NCI-H2196 treated with DMSO at 0.1 percent for 48 hours (cell line): ENCODE data around the gene HGD.

Experiments used
- DNase-seq: peaks from one replicate; lab custom pipeline; 2025; ENCODE audit not compliant: unreplicated experiment; lab: John Stamatoyannopoulos, UW

The HGD gene

DNA sequence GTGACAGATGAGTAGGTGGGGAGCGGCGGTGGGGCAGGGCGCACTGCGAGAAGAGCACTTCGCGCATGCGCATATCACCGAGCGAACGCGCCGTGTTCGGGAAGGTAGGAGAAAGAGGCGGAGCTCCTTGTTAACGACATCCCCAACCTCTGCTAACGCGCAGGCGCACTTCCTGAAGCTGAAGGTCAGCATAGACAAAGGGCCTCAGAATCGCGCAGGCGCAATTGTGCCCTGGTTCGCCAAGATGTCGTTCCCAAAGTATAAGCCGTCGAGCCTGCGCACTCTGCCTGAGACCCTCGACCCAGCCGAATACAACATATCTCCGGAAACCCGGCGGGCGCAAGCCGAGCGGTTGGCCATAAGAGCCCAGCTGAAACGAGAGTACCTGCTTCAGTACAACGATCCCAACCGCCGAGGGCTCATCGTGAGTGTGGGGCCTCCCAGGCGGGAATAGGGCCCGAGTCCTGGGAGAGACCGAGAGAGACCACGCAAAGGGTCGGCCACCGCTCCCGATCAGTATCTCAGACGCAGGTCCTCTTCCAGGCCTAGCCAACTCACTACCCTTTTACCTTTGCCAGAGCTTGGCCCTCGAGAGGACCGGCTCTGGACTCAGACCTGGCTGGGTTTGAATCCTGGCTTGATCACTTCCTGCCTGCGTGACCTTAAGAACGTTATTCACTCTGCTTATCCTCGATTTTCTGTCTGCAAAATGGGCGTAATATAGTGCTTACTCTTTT is 85.8 kb downstream of the HGD start, which contains the start of gene NDUFB4:
NDUFB4 (plus strand) TSS at position 221 of the 737 bp plus-strand sequence; CDS start at position 245, 24 bp downstream.
- peak; percentile 100 for DNase-seq

DNA sequence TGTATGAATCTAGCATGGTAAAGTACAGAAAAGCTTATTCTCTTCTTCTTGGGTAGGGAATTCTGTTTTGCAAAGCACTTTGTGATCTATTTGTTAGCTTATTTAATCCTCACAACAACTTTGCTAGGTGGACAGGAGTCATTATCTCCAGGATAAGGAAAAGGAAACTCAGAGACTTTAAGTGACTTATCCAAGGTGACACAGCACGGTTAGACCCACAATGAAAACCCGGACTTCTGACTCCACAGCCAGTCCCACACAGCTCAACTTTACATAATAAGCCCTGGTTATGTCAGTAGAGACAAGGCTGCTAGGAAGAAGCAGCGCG is 86.3 kb downstream of the HGD start:
- DNase-seq, result no peak

DNA sequence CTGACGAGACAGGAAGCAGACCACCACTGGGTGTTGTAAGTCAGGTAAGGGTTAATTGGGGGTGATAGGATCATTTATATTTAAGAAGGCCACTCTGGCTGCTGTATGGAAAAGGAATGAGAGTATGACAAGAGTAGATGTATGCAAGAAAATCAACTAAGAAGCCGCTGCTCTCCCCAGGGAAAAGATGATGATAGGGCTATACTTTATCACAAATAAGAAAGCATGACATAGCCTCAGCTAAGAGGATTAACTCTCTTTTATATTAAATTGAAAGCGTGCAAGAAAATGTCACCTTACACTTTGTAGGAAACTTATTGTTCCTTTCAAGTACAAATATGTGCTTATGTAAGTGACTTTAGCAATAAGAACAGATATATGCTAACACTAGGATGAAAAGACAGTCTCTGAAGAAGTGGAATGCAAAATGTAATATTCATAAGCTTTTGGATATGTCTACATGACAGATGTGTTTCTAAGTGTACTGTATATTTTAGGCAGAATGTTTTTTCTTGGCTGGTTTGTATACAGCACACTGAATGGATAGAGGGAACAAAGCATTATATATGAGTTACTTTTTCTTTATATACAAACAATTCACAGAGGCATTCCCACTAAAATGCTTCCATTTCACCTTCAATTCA is 94.6 kb downstream of the HGD start:
- DNase-seq, result no peak
